Thymus (tissue), 11 donors: ENCODE data around the gene CYP2W1. TPM values are rescaled to one million over a fixed set of nuclear protein-coding genes. Genes with fewer than 3 reads are reported as not detected.

Experiments
- DNase-seq, 9 donors: peaks; one replicate each; pipeline ENCODE4 v3.0.0-alpha.2; 2013; ENCODE audit warnings: low spot score in 9 of 9, low read depth in 6 of 9, missing footprints in 1 of 9
- H3K27ac ChIP-seq, 2 donors: one replicate each; pipeline ENCODE4 v1.5.1; 2013; ENCODE audit warnings: control low read depth in 1 of 2, low read depth in 1 of 2, low read length in 1 of 2, mild to moderate bottlenecking in 1 of 2, moderate library complexity in 1 of 2
- H3K27me3 ChIP-seq, 2 donors: one replicate each; pipeline ENCODE4 v1.5.1; 2013; ENCODE audit warnings: low read length in 1 of 2; ENCODE audit not compliant: control insufficient read depth in 2 of 2, insufficient read depth in 1 of 2
- H3K36me3 ChIP-seq, 2 donors: one replicate each; pipeline ENCODE4 v1.5.1; 2013; ENCODE audit warnings: low read length in 1 of 2, mild to moderate bottlenecking in 1 of 2, moderate library complexity in 1 of 2; ENCODE audit not compliant: control insufficient read depth in 2 of 2, insufficient read depth in 2 of 2
- H3K4me1 ChIP-seq, 2 donors: one replicate each; pipeline ENCODE4 v1.5.1; 2013; ENCODE audit warnings: low read length in 2 of 2; ENCODE audit not compliant: control insufficient read depth in 2 of 2, insufficient read depth in 2 of 2
- H3K4me3 ChIP-seq, 2 donors: one replicate each; pipeline ENCODE4 v1.5.1; 2013; ENCODE audit warnings: low read length in 2 of 2, control low read depth in 1 of 2, mild to moderate bottlenecking in 1 of 2
- H3K9me3 ChIP-seq, 2 donors: one replicate each; pipeline ENCODE4 v1.5.1; 2013; ENCODE audit warnings: low read length in 1 of 2, mild to moderate bottlenecking in 1 of 2; ENCODE audit not compliant: control insufficient read depth in 2 of 2, insufficient read depth in 1 of 2
- WGBS: extraction: QIAGEN DNeasy Blood & Tissue Kit; methylation state at CpG from one replicate; pipeline ENCODE4 v1.1.7; 2013; 5-methylcytosine and 5-hydroxymethylcytosine counted together
- polyA plus RNA-seq: library from polyadenylated mRNA; stranded (reverse); fragments of 200-250 nt; gene quantifications from one replicate; pipeline ENCODE4 v1.2.3, GENCODE V29; 2013
- total RNA-seq: library from RNA; stranded (reverse); fragments of 120-200 nt; gene quantifications from one replicate; pipeline ENCODE4 v1.2.4, GENCODE V29; 2013
- donor health status: healthy.

Gene CYP2W1
- total and polyA plus RNA-seq, 2 donors: 0.09 to 0.48 TPM

DNA sequence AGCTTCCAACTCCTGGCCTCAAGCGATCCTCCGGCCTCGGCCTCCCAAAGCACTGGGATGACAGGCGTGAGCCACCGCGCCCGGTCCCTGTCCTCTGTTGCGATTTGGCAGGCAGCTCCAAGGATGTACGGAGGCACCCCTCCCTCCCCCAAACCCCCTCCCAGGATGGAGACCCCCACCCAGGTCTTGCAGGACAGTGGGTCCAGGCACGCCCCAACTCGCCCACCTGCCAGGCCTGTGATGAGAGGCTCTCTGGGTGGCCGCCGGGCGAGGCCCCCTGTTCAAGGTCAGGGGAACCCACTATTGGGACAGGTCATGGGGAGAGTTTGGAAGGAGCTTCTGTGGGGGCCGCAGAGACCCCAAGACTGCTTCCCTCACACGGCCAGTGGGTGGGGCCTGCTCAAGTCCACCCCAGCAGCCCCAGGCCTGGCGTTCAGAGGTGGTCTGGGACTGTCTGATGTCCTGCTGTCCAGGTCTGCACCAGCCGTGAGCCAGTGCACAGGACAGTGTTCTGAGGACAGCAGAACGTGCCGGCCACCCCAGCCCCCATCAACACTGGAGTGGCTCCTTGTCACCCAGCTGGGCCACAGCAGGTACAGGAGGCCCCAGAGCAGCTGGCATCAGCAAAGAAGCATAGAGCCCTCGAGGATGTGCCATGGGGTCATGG lies 31.0 kb upstream of the CYP2W1 start:
- H3K4me1 ChIP-seq: no peaks in the 10 kb centered on the region
- H3K36me3 ChIP-seq: no peaks in the 10 kb centered on the region
- 95% methylated on average over 21 of the region's 21 CpGs for WGBS
- no peak overlapping the region for H3K4me3 ChIP-seq
- DNase-seq: no peak
- peaks cover 39 to 45% of the 10 kb centered on the region in 2 donors for H3K27me3 ChIP-seq
- H3K27ac ChIP-seq: no peak overlapping the region
- H3K9me3 ChIP-seq: peaks cover 0 to 2% of the 10 kb centered on the region in 2 donors

DNA sequence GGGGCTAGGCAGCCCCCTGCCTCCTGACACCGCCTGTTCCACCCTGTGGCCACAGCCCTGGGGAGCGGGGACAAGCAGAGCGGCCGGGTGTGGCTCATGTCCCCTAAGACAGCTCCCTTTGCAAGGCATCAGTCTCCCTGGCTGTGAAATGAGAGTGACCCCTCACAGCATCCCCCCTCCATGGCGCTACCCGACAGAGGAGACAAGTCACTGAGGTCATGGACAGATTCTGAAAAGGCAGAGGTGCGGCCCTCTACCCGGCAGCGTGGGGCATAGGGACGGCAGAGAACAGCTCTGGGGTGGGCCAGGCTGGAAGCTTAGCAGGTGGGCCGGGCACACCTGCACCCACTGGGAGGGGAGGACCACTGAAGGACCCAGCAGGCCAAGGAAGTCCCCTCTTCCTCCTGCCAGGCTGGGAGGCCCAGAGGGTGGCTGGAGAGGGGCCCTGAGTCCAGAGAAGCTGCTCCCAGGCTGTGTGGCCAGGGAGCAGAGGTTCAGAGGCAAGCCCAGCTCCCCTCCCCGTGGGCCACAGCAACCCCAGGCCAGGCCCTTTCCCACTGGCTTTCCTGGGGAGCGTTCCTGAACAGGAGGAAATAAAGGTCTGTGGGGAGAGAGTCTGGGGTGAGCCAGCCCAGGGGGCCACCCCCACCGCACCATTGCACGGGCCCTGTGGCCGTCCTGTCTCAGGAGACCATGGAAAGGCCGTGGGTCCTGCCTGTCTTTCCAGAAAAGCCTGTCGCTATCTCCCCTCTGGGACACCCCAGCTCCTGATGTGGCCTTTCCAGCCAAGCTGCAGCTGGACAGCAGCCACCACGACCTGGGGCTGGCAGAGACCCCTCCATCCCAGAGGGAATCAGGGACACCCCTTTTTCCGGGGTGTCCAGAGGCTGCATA lies 30.2 kb upstream of the CYP2W1 start:
- Histone ChIP-seq H3K27me3 (peaks cover 39 to 53% of the 10 kb centered on the region in 2 donors), H3K9me3 (peaks cover 0 to 2% of the 10 kb centered on the region in 2 donors), H3K27ac (no peak overlapping the region), H3K36me3 (no peaks in the 10 kb centered on the region), H3K4me3 (no peak overlapping the region), H3K4me1 (no peaks in the 10 kb centered on the region)
- no peak for DNase-seq
- WGBS: 89% methylated on average over 20 of the region's 20 CpGs

DNA sequence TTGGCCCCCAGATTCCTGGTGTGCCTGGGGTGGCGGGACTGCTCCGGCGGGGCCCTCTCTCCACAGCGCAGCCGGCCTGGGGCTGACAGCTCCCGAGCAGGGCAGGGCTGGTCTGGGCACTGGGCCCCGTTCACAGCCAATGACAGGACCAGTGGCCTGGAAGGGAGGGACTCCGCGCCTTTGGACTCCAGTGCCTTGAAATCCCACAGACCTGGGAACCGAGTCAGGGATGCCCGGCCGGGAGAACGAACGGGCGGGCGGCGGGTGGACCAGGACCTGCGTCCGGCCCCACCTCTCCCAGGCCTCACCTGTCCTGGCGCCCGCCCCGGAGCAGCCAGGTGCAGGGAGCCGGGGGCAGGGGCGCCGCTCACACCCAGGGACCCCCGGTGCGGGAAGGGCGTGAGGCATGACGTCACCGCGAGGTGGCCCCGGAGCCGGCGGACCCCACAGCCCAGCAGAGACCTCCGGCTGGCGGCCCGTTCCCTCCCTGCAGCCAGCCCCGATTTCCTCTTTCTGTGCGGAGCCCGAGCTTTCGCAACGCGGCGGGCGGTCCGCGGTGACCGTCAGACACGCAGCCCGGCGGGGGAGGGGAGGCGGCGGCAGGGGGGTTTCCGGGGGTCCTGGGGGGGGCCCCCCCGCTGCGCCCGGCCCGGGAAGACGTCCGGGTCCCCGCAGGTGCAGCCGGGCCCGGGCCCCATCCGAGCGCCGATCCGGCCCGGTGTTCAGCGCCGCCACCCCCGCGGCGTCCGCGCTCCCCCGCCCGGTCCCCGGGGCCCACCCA lies 29.2 kb upstream of the CYP2W1 start:
- no peak overlapping the region for H3K27ac ChIP-seq
- WGBS: 14% methylated on average over 78 of the region's 78 CpGs
- peaks cover 39 to 56% of the 10 kb centered on the region in 2 donors for H3K27me3 ChIP-seq
- H3K4me3 ChIP-seq: peak overlapping the region in 1 of 2 donors; percentile 44
- no peak for DNase-seq
- H3K4me1 ChIP-seq: no peaks in the 10 kb centered on the region
- H3K36me3 ChIP-seq: no peaks in the 10 kb centered on the region
- H3K9me3 ChIP-seq: peaks cover 0 to 2% of the 10 kb centered on the region in 2 donors

DNA sequence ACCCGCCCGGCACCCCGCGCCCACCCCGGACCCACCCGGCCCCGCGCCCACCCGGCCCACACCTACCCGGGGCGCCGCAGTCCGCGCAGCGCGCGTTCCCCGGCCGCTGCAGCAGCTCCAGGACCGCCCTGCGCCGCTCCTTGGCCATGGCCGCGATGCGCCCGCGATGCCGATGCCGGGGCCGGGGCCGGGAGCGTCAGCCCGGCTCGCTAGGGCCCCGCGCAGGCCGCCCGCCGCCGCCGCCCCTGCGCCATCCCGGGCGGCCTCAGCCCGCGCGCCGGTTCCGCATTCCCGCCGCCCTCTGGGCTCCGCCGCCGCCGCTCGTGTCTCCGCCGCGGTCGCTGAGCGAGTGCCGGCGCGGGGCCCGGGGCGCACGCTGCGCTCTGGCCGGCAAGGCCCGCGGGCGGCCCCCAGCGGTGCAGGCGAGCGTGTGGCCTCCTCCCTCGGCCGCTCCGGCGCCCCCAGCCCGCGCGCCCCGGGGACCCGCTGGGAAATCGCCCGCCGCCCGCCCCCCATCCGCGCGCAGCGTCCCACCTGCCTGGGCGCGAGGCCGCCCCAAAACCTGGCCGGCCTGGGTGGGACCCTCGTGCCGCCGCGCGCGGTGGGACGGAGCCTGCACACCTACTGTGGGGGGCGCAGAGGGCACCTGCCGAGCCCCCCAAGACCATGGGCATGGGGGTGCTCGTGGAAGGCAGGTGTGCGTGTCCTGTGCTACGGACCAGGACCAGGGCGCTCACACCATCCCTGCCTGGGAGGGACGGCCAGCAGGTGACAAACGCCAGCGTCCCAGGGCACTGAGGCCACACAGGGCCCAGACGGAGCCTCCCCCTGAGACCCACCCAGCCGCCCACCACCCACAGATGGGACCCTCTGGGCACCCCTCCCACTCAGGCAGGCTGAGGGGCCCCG lies 28.4 kb upstream of the CYP2W1 start, which contains the start of gene ADAP1:
Gene ADAP1 (minus strand): TSS at position 351 of the 909 bp plus-strand sequence. CDS start 203 bp downstream, at position 148.
- H3K27ac ChIP-seq: no peak within 1 kb of the TSS
- H3K27me3 ChIP-seq: peaks cover 39 to 63% of the 10 kb centered on the region in 2 donors
- H3K36me3 ChIP-seq: no peaks in the 10 kb centered on the region
- peaks cover 0 to 2% of the 10 kb centered on the region in 2 donors for H3K9me3 ChIP-seq
- H3K4me3 ChIP-seq: peak within 1 kb of the TSS in 1 of 2 donors; percentile 44
- no peaks in the 10 kb centered on the region for H3K4me1 ChIP-seq
- peak in 1 of 9 donors; percentile 34 for DNase-seq
- WGBS: 9% methylated on average over 115 of the region's 115 CpGs

DNA sequence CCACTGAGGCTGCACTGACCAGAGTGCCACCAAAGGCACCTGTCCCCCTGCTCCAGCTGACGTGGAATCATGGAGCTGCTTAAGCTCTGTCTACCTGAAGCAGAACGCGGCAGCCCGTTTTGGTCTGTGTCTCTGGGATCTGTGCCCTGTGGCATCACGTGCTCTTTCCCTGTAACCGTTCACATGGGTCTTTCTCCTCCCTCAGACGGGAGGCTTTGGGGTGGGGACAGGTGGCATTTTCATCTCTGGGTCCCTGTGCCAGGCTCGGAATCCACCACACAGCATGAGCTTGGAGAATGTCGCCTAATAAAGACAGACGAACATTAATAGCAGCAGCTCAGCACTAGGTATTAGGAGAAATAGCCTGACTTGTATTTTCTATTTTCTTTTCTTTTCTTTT lies 26.9 kb upstream of the CYP2W1 start:
- Histone ChIP-seq H3K27me3 (peaks cover 39 to 63% of the 10 kb centered on the region in 2 donors), H3K4me3 (no peak overlapping the region), H3K4me1 (no peaks in the 10 kb centered on the region), H3K36me3 (no peaks in the 10 kb centered on the region), H3K27ac (no peak overlapping the region), H3K9me3 (peaks cover 0 to 2% of the 10 kb centered on the region in 2 donors)
- no peak for DNase-seq
- WGBS: 95% methylated on average over 10 of the region's 10 CpGs

DNA sequence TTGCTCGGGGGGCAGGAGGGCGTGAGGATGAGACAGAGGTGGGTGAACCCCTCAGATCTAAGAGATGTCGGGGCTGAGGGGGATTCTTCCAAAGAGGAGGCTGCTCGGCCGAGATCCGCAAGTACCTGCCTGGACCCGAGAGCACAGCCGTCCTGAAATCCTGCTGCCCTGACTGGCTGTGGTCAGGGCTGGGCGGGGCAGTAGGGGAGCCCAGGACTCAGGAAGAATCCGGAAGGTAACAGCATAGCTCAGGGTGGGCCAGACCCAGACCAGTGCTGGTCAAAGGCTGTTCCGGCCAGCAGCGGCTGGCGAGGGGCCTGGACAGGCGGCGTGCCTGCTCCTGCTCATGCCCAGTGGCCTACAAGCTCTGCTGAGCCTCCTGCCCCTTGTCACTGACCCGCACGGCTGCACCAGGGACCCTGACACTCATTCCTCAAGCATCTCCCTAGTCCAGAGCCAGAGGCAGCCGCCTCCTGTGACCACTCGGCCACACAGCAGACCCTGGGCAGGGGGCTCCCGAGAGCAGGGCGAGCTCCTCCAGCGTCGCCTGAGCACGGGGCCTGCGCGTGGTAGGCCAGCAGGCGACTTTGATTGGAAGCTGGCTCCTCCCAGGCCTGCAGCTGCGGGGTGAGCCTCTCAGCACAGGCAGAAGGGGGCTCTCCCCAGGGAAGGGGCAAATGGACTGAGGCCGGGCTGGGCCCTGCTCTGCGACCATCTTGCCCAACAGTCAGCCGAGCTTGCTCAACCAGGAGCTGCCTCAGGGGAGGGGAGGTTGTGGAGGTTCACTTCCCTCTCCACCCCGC lies 25.4 kb upstream of the CYP2W1 start:
- Histone ChIP-seq H3K27ac (no peak overlapping the region), H3K4me1 (no peaks in the 10 kb centered on the region), H3K27me3 (peaks cover 34 to 56% of the 10 kb centered on the region in 2 donors), H3K9me3 (peaks cover 0 to 2% of the 10 kb centered on the region in 2 donors), H3K36me3 (no peaks in the 10 kb centered on the region), H3K4me3 (no peak overlapping the region)
- DNase-seq: no peak
- WGBS: 95% methylated on average over 32 of the region's 32 CpGs

DNA sequence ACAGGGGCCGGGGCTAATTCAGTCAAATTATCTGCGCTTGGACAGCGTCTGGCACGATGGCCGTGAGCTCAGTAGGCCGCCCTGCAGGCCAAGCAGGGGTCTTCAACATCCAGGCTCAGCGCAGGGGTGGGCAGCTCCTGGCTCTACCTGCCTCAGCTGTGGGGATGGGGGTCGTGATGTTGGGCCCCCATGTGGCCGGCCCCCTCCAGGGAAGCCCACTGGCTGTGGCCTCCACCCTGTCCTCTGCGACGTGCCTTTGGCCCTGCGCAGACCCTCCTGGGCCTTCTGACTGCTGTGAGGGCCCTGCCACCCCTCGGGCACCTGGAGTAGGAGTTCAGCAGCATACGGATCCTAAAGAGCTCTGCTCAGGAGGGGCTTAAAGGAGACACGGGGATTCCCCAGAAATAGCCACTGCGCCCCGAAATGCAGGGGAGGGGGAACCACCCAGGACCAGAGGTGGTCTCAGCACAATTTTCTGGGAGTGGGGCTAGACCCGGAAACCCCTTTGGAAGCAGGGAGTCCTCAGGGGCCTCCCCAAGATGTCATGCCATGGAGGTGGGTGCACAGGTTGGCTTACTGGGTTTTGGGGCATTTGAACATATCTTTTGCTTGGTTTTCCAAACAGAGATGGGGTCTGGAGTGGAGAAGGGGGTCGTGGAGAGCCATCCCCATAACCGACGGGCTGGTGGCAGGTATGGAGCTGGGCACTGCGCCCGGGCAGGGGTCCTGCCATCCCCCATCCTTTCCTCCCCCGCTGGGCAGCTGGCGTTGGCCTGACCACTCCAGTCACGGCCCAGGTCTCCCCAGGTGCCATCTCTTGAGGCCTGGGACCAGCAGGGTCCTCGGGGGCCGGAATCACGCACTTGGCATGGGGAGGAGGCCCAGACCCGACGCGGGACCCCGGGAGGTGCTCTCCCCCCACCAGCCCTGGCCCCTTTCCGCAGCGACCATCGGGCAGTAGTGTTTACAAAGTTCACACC lies 24.5 kb upstream of the CYP2W1 start:
- no peak for DNase-seq
- Histone ChIP-seq H3K4me3 (no peak overlapping the region), H3K27me3 (peaks cover 25 to 56% of the 10 kb centered on the region in 2 donors), H3K9me3 (no peaks in the 10 kb centered on the region), H3K27ac (no peak overlapping the region), H3K4me1 (peaks cover 5 to 6% of the 10 kb centered on the region in 2 donors), H3K36me3 (no peaks in the 10 kb centered on the region)
- 96% methylated on average over 36 of the region's 36 CpGs for WGBS
